ENCODE results near the gene ST7L. TPM values are rescaled to one million over a fixed set of nuclear protein-coding genes. Genes with fewer than 3 reads are reported as not detected.
A peak's percentile ranks its signal among the peaks of the same experiment; 100 is the strongest.

Gene ST7L
- total RNA-seq, 1 experiment from 2014 or later: 31.5 TPM

GRCh38 chr1:112618114-112618720, 724 bp downstream of the ST7L start:
- DNase-seq (ENCODE audit: low read depth): peak; percentile 26

- DNase-seq (ENCODE audit: low read depth): peak; percentile 44
Observed at GRCh38 chr1:112614460-112615065, 4.4 kb downstream of the ST7L start.

GRCh38 chr1:112605633-112606327, 13.2 kb downstream of the ST7L start:
- no peak for DNase-seq (ENCODE audit: low read depth)

- DNase-seq (ENCODE audit: low read depth): no peak
Observed at GRCh38 chr1:112603541-112603940, 15.4 kb downstream of the ST7L start.

- DNase-seq (ENCODE audit: low read depth): no peak
Observed at GRCh38 chr1:112603012-112603411, 15.9 kb downstream of the ST7L start.

- no peak for DNase-seq (ENCODE audit: low read depth)
Observed at GRCh38 chr1:112599477-112599876, 19.5 kb downstream of the ST7L start.

GRCh38 chr1:112594208-112594876, 24.6 kb downstream of the ST7L start:
- DNase-seq (ENCODE audit: low read depth): no peak

GRCh38 chr1:112589766-112590165, 29.2 kb downstream of the ST7L start:
- DNase-seq (ENCODE audit: low read depth): no peak

- no peak for DNase-seq (ENCODE audit: low read depth)
Observed at GRCh38 chr1:112583366-112583765, 35.6 kb downstream of the ST7L start.

- no peak for DNase-seq (ENCODE audit: low read depth)
Observed at GRCh38 chr1:112581586-112582192, 37.3 kb downstream of the ST7L start.

- no peak for DNase-seq (ENCODE audit: low read depth)
Observed at GRCh38 chr1:112579801-112580510, 39.0 kb downstream of the ST7L start.

GRCh38 chr1:112576240-112576639, 42.7 kb downstream of the ST7L start:
- peak; percentile 3 for DNase-seq (ENCODE audit: low read depth)

GRCh38 chr1:112575154-112575804, 43.7 kb downstream of the ST7L start:
- DNase-seq (ENCODE audit: low read depth): peak; percentile 91

- DNase-seq (ENCODE audit: low read depth): no peak
Observed at GRCh38 chr1:112565800-112566199, 53.1 kb downstream of the ST7L start.

- no peak for DNase-seq (ENCODE audit: low read depth)
Observed at GRCh38 chr1:112564081-112564480, 54.9 kb downstream of the ST7L start.

GRCh38 chr1:112563341-112563740, 55.6 kb downstream of the ST7L start:
- DNase-seq (ENCODE audit: low read depth): no peak

- no peak for DNase-seq (ENCODE audit: low read depth)
Observed at GRCh38 chr1:112558634-112559033, 60.3 kb downstream of the ST7L start.

- DNase-seq (ENCODE audit: low read depth): no peak
Observed at GRCh38 chr1:112557385-112557784, 61.6 kb downstream of the ST7L start.

- DNase-seq (ENCODE audit: low read depth): no peak
Observed at GRCh38 chr1:112554411-112554810, 64.5 kb downstream of the ST7L start.

GRCh38 chr1:112549590-112549989, 69.4 kb downstream of the ST7L start:
- DNase-seq (ENCODE audit: low read depth): no peak

- DNase-seq (ENCODE audit: low read depth): no peak
Observed at GRCh38 chr1:112548547-112548946, 70.4 kb downstream of the ST7L start.

Measured in Daoy (cell line).